NCI-H1417 (cell line): ENCODE results near the gene TRPM2.
"Not testable (repeated sequence)": the region's sequence is repeated elsewhere in the genome, so short reads cannot be mapped to it uniquely, and the experiment has no call there.

ENCODE experiments used
- DNase-seq, 3 experiments: peaks; one replicate each; lab custom pipeline; 2025; lab: John Stamatoyannopoulos, UW

Gene TRPM2

GRCh38 chr21:44375281-44375651 lies 21.8 kb downstream of the TRPM2 start:
- DNase-seq, result no peak

GRCh38 chr21:44375761-44376241 lies 22.4 kb downstream of the TRPM2 start:
- DNase-seq, result no peak

DNA sequence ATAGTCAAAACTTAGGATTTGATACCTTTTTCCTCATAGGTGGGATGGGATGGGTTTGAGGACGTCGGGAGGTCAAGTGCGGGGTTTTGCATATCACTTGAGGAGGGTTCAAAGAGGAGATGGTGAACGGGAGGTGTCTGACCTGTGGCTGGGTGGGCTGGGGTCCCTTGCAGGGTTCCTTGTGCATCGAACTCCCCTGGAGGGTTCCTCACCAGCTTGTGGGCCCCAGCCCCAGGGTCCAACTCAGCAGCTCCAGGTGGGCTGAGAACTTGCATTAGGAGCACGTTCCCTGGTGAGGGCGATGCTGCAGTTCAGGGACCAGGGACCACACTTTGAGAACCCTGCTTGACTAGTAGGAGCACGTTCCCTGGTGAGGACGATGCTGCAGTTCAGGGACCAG lies 23.2 kb downstream of the TRPM2 start:
- DNase-seq, result no peak

DNA sequence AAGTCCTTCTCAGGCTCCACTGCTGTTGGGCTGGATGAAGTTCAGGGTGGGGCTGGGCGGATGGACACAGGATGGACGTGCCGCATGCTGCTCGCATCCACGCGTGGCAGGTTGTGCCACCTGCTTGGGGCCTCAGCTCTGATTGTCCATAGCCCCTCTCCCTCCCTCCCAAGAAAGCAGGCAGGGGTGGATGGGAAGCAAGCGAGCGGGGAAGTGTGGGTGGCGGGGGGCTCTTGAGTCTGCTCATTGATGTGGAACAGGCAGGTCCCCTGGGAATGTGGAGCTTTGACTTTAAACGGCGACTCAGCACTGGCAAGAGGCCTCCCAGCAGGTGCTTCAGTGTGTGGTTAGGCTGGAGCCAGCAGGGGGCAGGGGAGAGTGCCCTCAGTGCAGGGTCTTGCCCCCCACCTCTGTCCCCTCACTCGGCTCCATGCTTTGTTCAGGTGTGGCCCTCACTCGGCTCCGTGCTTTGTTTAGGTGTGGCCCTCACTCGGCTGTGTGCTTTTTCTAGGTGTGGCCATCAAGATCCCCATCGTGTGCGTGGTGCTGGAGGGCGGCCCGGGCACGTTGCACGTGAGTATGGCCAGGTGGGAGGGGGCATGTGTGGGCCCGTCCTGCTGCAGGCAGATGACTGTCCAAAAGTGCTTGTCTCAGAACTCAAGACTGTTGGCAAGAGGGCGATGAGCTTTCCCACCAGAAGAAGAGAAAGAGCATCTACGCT lies 23.9 kb downstream of the TRPM2 start:
- DNase-seq, result peak in 2 of 3 experiments; percentile 14 to 83

DNA sequence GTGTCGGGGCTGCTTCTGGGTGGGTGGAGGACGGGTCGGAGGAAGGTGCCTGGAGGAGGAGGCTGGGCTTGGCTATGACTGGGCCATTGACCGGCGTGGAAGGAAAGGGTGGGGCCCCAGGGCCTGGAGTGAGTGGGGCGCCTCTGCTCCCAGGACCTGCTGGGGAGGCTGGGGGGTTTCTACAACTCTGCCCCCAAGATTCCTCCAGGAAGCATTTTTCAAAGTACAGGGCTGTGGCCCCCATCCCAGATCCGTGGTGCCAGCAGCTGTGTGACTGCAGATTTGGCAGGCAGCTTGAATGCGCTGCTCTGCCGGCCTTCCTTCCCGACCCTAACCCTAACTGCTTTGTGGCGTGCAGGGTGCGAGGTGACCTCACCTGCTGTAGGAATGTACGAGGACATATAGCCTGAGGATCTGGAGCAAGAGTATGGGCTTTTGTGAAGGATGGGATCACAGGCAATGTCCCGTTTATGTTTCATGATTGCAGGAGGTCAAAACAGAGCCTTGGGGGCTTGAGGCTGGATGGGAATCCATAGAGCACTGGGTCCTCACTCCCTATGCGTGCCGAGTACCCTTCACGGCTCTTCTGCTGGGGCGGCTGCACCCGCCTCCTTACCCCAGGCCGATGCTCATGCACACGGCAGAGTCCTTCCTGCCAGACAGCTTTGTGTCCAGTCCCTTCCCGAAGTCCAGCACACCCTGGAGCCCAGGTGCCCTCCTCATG lies 24.7 kb downstream of the TRPM2 start:
- no peak for DNase-seq

- DNase-seq, result no peak
Observed at GRCh38 chr21:44378646-44379514, 25.5 kb downstream of the TRPM2 start.

DNA sequence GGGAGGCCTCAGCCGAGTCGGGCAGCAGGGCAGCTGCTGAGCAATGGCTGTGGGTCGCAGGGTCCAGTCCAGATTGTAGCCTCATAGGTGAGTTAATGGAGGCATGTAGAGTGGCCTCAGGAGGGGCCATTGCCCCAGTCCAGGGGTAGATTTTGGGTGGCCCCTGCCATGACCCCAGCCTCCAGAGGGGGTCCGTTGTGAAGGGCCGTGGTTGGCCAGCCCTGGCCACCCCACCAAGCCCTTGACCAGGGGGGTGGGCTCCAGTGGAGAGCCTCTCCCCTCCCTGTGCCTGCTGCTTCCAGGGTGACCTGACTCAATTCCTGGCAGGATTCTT lies 26.1 kb downstream of the TRPM2 start:
- DNase-seq, result no peak

GRCh38 chr21:44379991-44380865 lies 26.8 kb downstream of the TRPM2 start:
- no peak for DNase-seq

- DNase-seq, result no peak
Observed at GRCh38 chr21:44380876-44381275, 27.5 kb downstream of the TRPM2 start.

GRCh38 chr21:44381874-44382273 lies 28.5 kb downstream of the TRPM2 start:
- no peak for DNase-seq

DNA sequence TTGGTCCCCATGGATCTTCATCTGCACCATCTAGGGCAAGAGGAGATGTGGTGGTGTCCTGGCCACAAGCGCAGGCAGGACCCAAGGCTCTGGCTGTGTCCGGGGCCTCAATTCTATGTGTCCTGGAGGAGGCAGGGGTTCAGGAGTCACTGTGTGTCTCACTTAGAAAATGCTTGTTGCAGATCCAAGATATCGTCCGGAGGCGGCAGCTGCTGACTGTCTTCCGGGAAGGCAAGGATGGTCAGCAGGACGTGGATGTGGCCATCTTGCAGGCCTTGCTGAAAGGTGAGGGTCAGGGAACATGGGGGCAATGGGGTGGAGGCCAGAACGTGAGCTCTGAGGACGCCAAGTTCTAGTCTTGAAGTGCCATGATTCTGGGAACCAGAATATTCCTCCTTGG lies 29.1 kb downstream of the TRPM2 start:
- no peak for DNase-seq

DNA sequence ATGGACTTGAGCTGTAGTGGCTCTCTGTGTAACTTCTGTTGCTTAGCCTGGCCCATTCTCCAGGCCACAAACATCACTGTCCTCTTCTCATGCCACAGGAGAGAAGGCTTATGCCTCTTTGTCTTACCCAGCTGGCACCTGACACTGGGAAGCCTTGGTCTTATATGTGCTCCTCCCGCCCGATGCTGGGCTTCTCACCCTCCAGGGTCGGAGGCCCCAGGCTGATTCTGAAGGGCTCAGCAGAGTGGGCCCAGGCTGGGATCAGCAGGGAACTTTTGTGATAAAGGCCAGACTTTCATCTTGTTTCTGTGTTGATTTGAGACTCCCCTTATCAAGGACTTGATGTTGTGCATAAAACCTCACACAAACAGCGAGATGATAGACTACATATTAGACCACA lies 29.8 kb downstream of the TRPM2 start:
- no peak for DNase-seq

- no peak for DNase-seq
Observed at GRCh38 chr21:44384968-44385367, 31.5 kb downstream of the TRPM2 start.

GRCh38 chr21:44389335-44389734 lies 35.9 kb downstream of the TRPM2 start:
- DNase-seq, result no peak

DNA sequence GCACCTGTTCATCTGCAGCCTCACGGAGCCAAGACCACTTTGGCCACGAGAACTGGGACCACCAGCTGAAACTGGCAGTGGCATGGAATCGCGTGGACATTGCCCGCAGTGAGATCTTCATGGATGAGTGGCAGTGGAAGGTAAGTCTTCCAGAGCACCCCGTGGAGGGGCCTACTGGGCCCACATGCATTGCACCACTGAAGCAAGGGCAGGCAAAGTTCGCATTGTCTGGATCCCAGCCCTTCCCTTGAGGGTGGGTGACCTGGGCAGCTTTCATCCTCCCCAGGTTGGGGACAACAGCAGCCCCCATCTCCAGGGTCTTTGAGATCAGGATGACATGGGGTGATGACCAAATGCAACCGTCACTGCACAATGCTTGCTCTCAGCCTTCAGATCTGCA lies 37.5 kb downstream of the TRPM2 start:
- no peak for DNase-seq

GRCh38 chr21:44391345-44392091 lies 38.1 kb downstream of the TRPM2 start:
- DNase-seq, result no peak

DNA sequence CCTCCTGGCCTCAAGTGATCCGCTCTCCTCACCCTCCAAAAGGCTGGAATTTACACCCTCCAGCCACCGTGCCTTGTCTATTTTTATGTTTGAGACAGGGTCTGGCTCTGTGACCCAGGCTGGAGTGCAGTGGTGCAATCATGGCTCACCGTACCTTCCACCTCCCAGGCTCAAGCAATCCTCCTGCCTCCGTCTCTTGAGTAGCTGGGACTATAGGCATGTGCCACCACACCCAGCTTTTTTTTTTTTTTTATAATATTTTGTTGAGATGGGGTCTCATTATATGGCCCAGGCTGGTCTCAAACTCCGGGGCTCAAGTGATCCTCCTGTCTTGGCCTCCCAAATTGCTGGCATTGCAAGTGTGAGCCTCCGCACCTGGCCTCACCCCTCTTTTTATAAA lies 38.8 kb downstream of the TRPM2 start:
- DNase-seq, result no peak

DNA sequence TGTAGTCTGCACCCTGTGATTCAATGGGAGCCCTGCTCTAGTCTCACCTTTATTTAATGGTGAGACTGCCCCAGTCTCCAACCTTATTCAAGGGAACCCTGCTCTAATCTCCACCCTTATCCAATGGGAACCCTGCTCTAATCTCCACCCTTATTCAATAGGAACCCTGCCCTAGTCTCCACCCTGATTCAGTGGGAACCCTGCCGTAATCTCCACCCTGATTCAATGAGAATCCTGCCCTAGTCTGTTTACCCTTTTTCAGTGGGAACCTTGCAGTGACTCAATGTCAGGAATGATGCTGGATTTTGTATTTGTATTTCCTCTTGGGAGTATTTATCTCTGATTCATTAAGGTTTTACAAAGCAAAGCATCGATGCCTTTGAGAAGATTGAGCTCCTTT lies 39.5 kb downstream of the TRPM2 start:
- DNase-seq, result no peak

GRCh38 chr21:44394733-44395132 lies 41.3 kb downstream of the TRPM2 start:
- no peak for DNase-seq

DNA sequence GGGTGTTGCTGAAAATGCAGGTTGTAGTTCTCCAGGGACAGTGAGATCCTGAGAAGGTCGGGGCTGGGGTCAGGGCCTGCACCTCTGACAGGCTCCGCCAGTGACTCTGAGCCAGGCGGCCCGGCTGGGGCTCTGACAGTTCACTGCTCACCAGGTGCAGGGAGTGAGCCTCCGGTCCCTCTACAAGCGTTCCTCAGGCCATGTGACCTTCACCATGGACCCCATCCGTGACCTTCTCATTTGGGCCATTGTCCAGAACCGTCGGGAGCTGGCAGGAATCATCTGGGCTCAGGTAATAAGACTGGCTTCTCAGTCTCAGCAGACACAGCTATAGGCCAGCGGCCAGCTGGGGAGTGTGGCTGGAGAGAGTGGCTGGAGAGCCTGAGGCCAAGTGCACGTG lies 41.8 kb downstream of the TRPM2 start:
- no peak for DNase-seq

- DNase-seq, result not testable (repeated sequence)
Observed at GRCh38 chr21:44396803-44397202, 43.4 kb downstream of the TRPM2 start.
